ENCODE measurements around the gene SLC22A23.
"Not testable (repeated sequence)": the region's sequence is repeated elsewhere in the genome, so short reads cannot be mapped to it uniquely, and the experiment has no call there.

SLC22A23 gene

GRCh38 chr6:3259491-3259958 lies 197.3 kb downstream of the SLC22A23 start:
- DNase-seq: peak; percentile 9

GRCh38 chr6:3258720-3259490 lies 197.9 kb downstream of the SLC22A23 start, which contains the start of gene PSMG4:
Gene PSMG4 (plus strand): TSS chr6:3258947. CDS start chr6:3259023, 76 bp downstream.
- DNase-seq: peak; percentile 50

GRCh38 chr6:3258201-3258600 lies 198.6 kb downstream of the SLC22A23 start:
- no peak for DNase-seq

- DNase-seq: no peak
Measured at GRCh38 chr6:3253597-3253961, 203.3 kb downstream of the SLC22A23 start.

DNA sequence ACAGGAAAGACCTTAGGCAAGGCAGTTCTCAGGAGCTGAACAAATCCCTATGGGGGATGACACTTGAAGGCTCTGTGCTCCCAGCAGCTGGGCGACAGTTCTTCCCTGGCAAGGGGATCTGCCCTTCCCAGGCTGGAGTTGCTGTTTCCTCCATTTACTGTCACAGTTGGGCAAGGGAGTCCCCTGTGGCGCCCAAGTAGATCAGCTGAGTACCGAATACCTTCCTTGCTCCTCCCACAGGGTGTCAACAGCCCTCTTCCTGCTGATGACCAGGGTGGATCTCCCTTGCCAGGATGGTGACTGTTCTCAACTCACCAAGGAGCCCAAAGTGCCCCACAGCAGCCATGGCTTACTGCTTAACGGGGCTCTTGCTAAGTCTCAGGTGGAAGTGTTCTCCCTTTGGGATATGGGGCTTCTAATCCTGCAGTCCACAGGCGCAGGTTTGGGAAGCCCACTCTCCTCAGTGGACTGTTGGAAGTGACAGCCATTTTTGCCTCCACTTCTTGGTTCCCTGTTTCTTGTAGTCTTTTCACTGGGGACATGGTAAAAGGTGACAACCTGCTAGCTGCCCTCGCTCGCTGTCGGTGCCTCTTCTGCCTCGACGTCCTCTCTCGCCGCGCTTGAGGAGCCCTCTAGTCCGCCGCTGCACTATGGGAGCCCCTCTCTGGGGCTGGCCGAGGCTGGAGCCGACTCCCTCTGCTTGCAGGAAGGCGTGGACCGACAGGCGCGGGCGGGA lies 203.8 kb downstream of the SLC22A23 start:
- no peak for DNase-seq

- DNase-seq: no peak
Measured at GRCh38 chr6:3252369-3252768, 204.5 kb downstream of the SLC22A23 start.

DNA sequence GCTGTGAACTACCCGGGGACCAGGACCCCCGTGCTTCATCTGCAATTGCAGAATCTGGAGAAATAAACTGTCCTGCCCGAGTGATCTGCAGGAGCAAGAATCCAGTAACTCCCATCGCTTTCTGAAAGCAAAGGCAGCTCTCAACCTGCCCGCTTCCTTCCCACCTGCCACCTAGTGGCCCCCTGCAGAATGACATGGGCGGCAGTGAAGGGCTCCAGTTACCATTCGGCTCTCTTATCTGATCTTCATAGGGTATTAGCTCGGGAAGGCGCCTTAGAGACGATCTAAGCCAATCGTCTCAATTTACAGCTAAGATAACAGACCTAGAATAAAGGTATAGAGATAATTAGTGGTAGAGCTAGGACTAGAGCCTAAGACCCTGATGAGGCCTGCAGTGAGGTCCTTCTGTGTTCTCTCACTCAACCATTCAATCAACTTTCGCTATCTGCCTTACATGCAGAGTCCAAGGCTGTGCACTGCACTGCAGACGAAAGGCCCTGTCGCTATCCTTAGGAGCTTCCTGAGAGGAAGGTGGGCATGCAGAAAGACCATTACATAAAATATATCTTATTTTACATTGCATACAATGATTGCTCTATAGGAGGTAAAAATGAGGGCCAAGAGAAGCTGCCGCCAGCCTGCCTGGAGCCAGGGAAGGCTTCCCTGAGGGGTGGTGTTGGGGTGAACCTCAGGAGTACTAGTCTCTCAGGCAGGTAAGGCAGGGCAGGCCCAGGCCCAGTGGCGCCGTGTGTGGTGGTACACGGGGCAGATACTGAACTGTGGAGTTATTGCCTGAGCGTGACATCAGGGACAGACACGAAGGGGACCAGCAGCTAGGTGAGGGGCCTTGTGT lies 205.2 kb downstream of the SLC22A23 start:
- peak; percentile 66 for DNase-seq

DNA sequence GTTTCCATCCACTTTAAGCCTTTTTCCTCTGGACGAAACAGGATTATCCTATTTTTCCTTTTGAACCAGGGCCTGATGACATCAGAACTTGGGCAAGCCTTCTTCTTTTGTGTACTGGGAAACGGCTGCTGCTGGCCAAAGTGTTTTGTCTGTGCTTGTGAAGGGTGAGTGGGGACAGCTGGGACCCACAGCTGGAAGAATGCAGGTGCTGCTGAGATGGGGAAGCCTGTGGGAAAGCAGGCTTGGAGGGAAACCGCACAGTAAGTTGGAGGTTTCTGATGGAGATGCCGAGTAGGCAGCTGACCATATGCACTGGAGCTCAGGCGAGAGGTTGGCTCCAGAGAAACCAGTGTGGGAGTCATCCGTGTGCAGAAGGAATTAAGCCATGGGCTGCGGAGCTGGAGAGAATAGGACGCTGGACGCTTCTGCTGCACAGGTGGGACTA lies 206.6 kb downstream of the SLC22A23 start:
- DNase-seq: no peak

DNA sequence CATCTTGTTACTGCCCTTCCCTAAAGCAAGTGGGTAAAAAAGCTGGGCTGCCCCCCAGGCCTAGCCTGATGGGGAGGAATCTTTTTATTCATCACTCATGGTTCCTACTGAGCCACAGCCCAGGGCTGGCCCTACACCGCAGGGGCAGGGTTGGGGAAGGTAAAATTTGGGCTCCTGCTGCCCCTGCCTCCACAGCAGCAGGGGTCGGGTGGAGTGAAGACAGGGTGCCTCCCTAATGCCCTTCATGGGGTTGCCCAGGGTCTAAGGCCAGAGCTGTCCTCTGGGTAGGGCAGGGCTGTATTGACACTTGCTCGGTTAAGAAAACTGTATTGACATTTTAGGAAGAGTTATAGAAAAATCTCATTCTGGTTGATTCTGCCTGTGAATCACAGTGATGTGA lies 207.0 kb downstream of the SLC22A23 start:
- DNase-seq: no peak

DNA sequence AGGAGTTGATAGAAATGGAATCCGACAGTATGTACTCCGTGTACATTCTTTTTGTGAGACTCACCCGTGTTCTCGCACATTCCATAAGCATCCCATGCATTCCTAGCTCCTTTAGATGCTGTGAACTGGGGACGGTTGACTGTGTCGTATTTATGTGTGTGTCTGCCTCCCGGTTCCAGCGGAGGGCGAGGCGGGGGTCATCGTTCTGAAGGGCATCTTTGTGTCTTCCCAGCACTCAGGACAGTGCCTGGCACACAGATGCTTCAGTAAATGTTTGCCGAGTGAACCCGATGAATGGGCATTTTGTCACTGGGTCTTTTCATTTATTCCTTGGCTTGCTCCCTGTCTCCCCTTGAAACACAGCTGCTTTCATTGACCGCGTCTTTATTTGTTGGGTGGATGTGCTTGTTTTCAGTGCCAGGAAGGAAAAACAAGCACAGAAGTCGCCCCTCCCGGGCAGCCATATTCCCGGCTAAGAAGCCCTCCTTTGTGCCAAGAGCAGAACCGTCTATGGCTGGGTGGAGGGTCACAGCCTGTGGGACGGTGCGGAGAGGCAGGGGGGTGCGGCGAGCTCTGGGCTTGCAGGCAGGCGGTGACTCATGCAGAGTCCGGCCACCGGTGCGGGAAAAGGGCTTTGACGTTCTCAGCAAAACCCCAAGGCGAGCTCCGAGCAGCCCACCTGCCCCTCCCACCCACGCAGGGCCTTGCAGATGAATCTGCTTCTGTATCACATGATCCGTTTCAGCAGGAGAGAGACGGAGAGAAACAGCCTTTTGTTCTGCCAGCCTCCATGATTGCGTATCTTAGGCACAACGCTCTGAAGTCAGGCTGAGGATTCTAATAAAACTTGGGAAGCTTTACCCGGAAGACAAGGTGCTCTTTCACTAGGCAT lies 209.3 kb downstream of the SLC22A23 start:
- no peak for DNase-seq

- no peak for DNase-seq
Measured at GRCh38 chr6:3245216-3245615, 211.6 kb downstream of the SLC22A23 start.

GRCh38 chr6:3244832-3245161 lies 212.1 kb downstream of the SLC22A23 start:
- DNase-seq: not testable (repeated sequence)

- DNase-seq: no peak
Measured at GRCh38 chr6:3244003-3244831, 212.6 kb downstream of the SLC22A23 start.

GRCh38 chr6:3242768-3243167 lies 214.1 kb downstream of the SLC22A23 start:
- DNase-seq: no peak

DNA sequence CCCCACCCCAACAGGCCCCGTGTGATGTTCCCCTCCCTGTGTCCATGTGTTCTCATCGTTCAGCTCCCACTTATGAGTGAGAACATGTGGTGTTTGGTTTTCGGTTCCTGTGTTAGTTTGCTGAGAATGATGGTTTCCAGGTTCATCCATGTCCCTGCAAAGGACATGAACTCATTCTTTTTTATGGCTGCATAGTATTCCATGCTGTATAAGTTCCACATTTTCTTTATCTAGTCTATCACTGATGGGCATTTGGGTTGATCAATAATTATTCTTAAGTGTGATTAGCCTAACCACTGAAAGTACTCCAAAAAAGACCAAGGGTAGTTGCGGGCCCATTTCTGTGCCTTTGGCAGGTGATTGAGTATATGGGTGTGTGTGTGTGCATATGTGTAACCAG lies 215.1 kb downstream of the SLC22A23 start:
- DNase-seq: not testable (repeated sequence)

DNA sequence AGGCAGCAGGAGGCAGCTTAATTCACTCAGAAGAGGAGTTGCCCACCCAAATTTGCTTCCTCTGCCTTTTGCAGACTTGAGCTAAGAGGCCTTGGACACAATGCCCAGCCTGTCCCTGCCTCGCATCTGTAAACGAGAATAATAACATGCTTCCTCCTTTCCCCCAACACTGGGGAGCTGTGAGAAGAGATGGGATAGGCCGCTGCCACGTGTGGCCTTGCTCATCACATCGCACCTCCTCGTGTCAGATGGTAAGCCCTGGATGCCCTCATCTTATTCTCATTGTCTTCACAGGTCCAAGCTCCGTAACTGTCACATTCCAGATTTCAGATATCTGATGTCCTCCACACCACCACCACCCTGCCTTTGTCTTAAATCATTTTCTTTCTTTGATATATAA lies 216.3 kb downstream of the SLC22A23 start:
- DNase-seq: no peak

- DNase-seq: no peak
Measured at GRCh38 chr6:3239110-3239830, 217.6 kb downstream of the SLC22A23 start.

DNA sequence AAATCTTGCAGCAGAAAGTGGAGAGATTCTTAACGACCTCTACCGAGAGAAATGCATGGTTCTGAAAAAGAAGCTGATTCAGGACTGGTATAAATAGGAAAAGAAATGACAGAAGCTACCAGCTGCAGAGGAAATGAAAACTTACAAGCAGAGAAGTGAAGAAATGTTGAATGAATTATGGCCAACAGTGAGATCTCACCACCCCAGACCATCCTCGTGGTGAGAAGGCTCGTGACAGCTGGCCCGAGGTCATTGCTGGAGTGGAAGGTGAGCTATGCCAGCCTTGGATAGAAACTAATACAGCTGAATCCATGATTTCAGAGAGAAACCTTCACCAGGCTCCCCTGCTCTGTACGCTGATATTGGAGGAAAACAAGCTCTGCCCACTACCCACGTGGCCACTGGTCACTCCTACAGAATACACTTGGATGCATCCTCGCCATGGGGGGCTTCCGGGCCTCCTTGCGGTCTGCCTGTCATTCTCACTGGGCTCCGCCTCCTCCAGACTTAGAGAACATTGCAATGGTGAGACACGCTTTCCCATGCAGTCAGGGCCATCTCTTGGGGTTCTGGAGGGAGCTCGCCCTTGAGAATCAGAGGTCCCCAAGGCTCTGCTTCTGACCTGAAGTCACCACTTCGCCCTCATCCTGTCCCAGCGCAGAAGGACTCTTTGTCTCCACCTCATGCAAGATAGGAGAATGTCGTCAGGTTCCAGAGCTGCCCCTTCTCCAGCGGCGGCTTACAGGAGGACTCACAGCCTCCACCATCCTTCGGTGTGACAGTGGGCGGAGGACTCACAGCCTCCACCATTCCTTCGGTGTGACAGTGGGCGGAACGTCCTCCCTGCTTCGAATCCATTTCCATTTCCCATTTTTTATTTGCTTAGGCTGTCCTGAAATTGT lies 218.8 kb downstream of the SLC22A23 start:
- DNase-seq: no peak

- no peak for DNase-seq
Measured at GRCh38 chr6:3236005-3236404, 220.8 kb downstream of the SLC22A23 start.
